Panc1 (cell line): ENCODE data around the gene DEPDC5. TPM values are rescaled to one million over a fixed set of nuclear protein-coding genes. Genes with fewer than 3 reads are reported as not detected.

ENCODE experiments used
- ATAC-seq: fragments of 200-7000 bp; cut with Tn5 transposase; 2 replicates; pipeline ENCODE4 v1.9.1; 2020; ENCODE audit warnings: mild to moderate bottlenecking, moderate library complexity
- BruUV-seq: library from RNA; stranded (reverse); fragments of 400-500 nt; replicated peaks from 2 replicates; lab custom pipeline; 2021; lab: Mats Ljungman, UMichigan
- CTCF ChIA-PET: fragments of 300-600 bp; sonication (Branson Sonifier 250); formaldehyde crosslinking; loops from one replicate; lab custom pipeline; 2022; ENCODE audit warnings: antibody characterized with exemption; lab: Charles Lee
- POLR2A ChIA-PET: fragments of 300-600 bp; sonication (Branson Sonifier 250); formaldehyde crosslinking; loops from one replicate; lab custom pipeline; 2022; ENCODE audit warnings: antibody characterized with exemption; lab: Charles Lee
- DNase-seq: peaks from one replicate; pipeline ENCODE4 v3.0.0-alpha.2; 2010; ENCODE audit warnings: low read depth, low spot score
- H3K27ac ChIP-seq: 2 replicates; pipeline ENCODE4 v1.5.1; 2011; ENCODE audit warnings: mild to moderate bottlenecking, low read length, inconsistent platforms
- H3K27me3 ChIP-seq: fragments of 200-500 bp; sonication (Bioruptor generic); 2 replicates; pipeline ENCODE4 v1.6.0; 2014; ENCODE audit warnings: low read length, inconsistent platforms; ENCODE audit not compliant: control insufficient read depth, insufficient read depth
- H3K36me3 ChIP-seq: fragments of 200-500 bp; sonication (Bioruptor generic); 2 replicates; pipeline ENCODE4 v1.5.1; 2014; ENCODE audit warnings: inconsistent platforms, mild to moderate bottlenecking, low read length, moderate library complexity; ENCODE audit not compliant: control insufficient read depth, insufficient read depth
- H3K4me1 ChIP-seq: 2 replicates; pipeline ENCODE4 v1.5.1; 2011; ENCODE audit warnings: inconsistent platforms, mild to moderate bottlenecking, low read length, moderate library complexity; ENCODE audit not compliant: control insufficient read depth, insufficient read depth
- H3K4me3 ChIP-seq, 2 experiments: 2 replicates each; pipeline ENCODE4 v1.5.1; 2011 to 2012; ENCODE audit warnings: low read depth in 2 of 2, low read length in 2 of 2, mild to moderate bottlenecking in 2 of 2, inconsistent platforms in 1 of 2, moderate library complexity in 1 of 2
- H3K9me3 ChIP-seq: fragments of 200-500 bp; sonication (Bioruptor generic); 2 replicates; pipeline ENCODE4 v1.5.1; 2014; ENCODE audit warnings: low read depth, mild to moderate bottlenecking, inconsistent platforms, low read length, moderate library complexity; ENCODE audit not compliant: control insufficient read depth, insufficient read depth
- CTCF ChIP-seq: fragments of 450-650 bp; IDR thresholded peaks from 2 replicates; pipeline ENCODE4 v1.5.1; 2017; ENCODE audit warnings: mild to moderate bottlenecking
- POLR2AphosphoS5 ChIP-seq: IDR thresholded peaks from 2 replicates; pipeline ENCODE4 v1.6.1; 2012; ENCODE audit warnings: mild to moderate bottlenecking, low read depth, low read length, moderate library complexity
- REST ChIP-seq, 2 experiments: IDR thresholded peaks; 2 replicates each; pipeline ENCODE4 v1.6.1; 2011 to 2012; ENCODE audit warnings: low read depth in 2 of 2, control low read depth in 1 of 2, low read length in 1 of 2, mild to moderate bottlenecking in 1 of 2, moderate library complexity in 1 of 2; ENCODE audit not compliant: insufficient read depth in 1 of 2
- SIN3A ChIP-seq: IDR thresholded peaks from 2 replicates; pipeline ENCODE4 v1.6.1; 2012; ENCODE audit warnings: low read depth, mild to moderate bottlenecking, low read length, moderate library complexity, borderline replicate concordance; ENCODE audit not compliant: insufficient read depth
- TCF7L2 ChIP-seq: IDR thresholded peaks from 2 replicates; pipeline ENCODE4 v1.6.1; 2011; ENCODE audit warnings: mild to moderate bottlenecking, low read depth, low read length, inconsistent platforms
- in situ Hi-C: cut with HindIII; loops from 2 replicates; pipeline ENCODE4 v1.10.0; 2016; ENCODE audit warnings: low sequenced_read_pairs, low pct_unique_long_range_greater_than_20kb
- intact Hi-C: fragments of 100-400 bp; cut with micrococcal nuclease; formaldehyde crosslinking; loops from one replicate; pipeline ENCODE4 v1.10.0; 2022; ENCODE audit not compliant: unreplicated experiment
- total RNA-seq: library from RNA; stranded (reverse); gene quantifications from one replicate; pipeline ENCODE4 v1.2.1, GENCODE V29; 2021; ENCODE audit not compliant: unreplicated experiment

DEPDC5 gene
- total RNA-seq, 1 experiment from 2014 or later: 20.2 TPM

- Histone ChIP-seq H3K9me3 (no peaks in the 10 kb centered on the region), H3K4me1 (no peaks in the 10 kb centered on the region), H3K36me3 (no peaks in the 10 kb centered on the region), H3K27me3 (no peaks in the 10 kb centered on the region), H3K27ac (no peak overlapping the region), H3K4me3 (no peak overlapping the region)
- ATAC-seq (no peak), DNase-seq (no peak)
- in situ Hi-C loops (no loop called here), intact Hi-C loops (no loop called here)
- BruUV-seq: no TSS peak
- POLR2A ChIA-PET: no interaction called here
- CTCF ChIA-PET: no interaction called here
- TF ChIP-seq POLR2AphosphoS5: no peak
These were observed 107.5 kb downstream of the DEPDC5 start for GRCh38 chr22:31861226-31861840.

- H3K27me3 ChIP-seq: no peaks in the 10 kb centered on the region
- in situ Hi-C loops: no loop called here
- CTCF ChIA-PET: no interaction called here
- no peak overlapping the region for H3K4me3 ChIP-seq
- no peaks in the 10 kb centered on the region for H3K36me3 ChIP-seq
- H3K9me3 ChIP-seq: no peaks in the 10 kb centered on the region
- BruUV-seq: no TSS peak
- intact Hi-C loops: no loop called here
- POLR2A ChIA-PET: no interaction called here
- H3K27ac ChIP-seq: no peak overlapping the region
- DNase-seq: no peak
- no peak for TF ChIP-seq TCF7L2
- no peak for TF ChIP-seq SIN3A
- no peak for TF ChIP-seq POLR2AphosphoS5
- no peak for TF ChIP-seq CTCF
- no peak for TF ChIP-seq REST (IDR thresholded peaks at IDR 0.05; ENCODE audit: insufficient read depth in 1 of 2, low read depth in 2 of 2, low read length in 1 of 2)
- no peaks in the 10 kb centered on the region for H3K4me1 ChIP-seq
- ATAC-seq: no peak
These were observed 113.1 kb downstream of the DEPDC5 start for GRCh38 chr22:31866918-31867317.

GRCh38 chr22:31867386-31868153, 113.8 kb downstream of the DEPDC5 start:
- POLR2A ChIA-PET: no interaction called here
- CTCF ChIA-PET: no interaction called here

More at GRCh38 chr22:31867386-31868153, 113.8 kb downstream of the DEPDC5 start:
- Histone ChIP-seq H3K36me3 (no peaks in the 10 kb centered on the region), H3K4me1 (no peaks in the 10 kb centered on the region), H3K4me3 (no peak overlapping the region), H3K9me3 (no peaks in the 10 kb centered on the region), H3K27ac (no peak overlapping the region), H3K27me3 (no peaks in the 10 kb centered on the region)
- in situ Hi-C loops: no loop called here
- BruUV-seq: no TSS peak
- TF ChIP-seq TCF7L2: no peak
- TF ChIP-seq POLR2AphosphoS5: no peak
- no peak for TF ChIP-seq REST (IDR thresholded peaks at IDR 0.05; ENCODE audit: insufficient read depth in 1 of 2, low read depth in 2 of 2, low read length in 1 of 2)
- no peak for TF ChIP-seq SIN3A
- no peak for TF ChIP-seq CTCF
- intact Hi-C loops: no loop called here
- no peak for DNase-seq
- ATAC-seq: no peak
